Measurements from ENCODE around the gene HOXD9. TPM values are rescaled to one million over a fixed set of nuclear protein-coding genes. Genes with fewer than 3 reads are reported as not detected.

HOXD9 gene
- total and polyA plus RNA-seq, 2 donors (not counting 3 experiments of a cell fraction or from before 2014, with no cell fraction given) = 1.9 to 3.5 TPM

- no peak overlapping the region for H2AFZ ChIP-seq (ENCODE audit: low read depth, low read length)
- no peak overlapping the region for H3K4me3 ChIP-seq (replicated peaks in 1 of 3; ENCODE audit: insufficient read depth in 1 of 3, low read depth in 1 of 3, low read length in 3 of 3)
- H4K20me1 ChIP-seq (replicated peaks; ENCODE audit: control insufficient read depth, extremely low read depth, insufficient read depth, low read length) = no peaks in the 10 kb centered on the region
- H3K9ac ChIP-seq (replicated peaks; ENCODE audit: extremely low read depth, insufficient read depth, low read length) = no peak overlapping the region
- intact Hi-C loops (cut with micrococcal nuclease) = no loop called here
- H3K9me1 ChIP-seq (replicated peaks; ENCODE audit: control insufficient read depth, extremely low read depth, insufficient read depth, low read length) = no peaks in the 10 kb centered on the region
- DNase-seq (ENCODE audit: low read depth, low spot score) = no peak
- dilution Hi-C loops (cut with MboI; ENCODE audit: extremely low pct_ligation_motif_present, low sequenced_read_pairs) = loop anchor here (25.0 kb wide), 1 partner anchor 489 kb away; no protein-coding TSS in a partner anchor
- POLR2A ChIA-PET = no interaction called here
- peaks cover 2 to 15% of the 10 kb centered on the region in 2 experiments for H3K36me3 ChIP-seq (ENCODE audit: control insufficient read depth in 2 of 2, extremely low read depth in 1 of 2, insufficient read depth in 2 of 2, low read length in 2 of 2)
- H3K27me3 ChIP-seq (ENCODE audit: control insufficient read depth in 2 of 2, insufficient read depth in 2 of 2, low read length in 2 of 2) = no peaks in the 10 kb centered on the region
- no TSS peak for BruUV-seq (replicated peaks)
- no peak overlapping the region for H3K27ac ChIP-seq (ENCODE audit: insufficient read depth, low read depth, low read length)
- no peaks in the 10 kb centered on the region for H3K9me3 ChIP-seq (replicated peaks; ENCODE audit: control insufficient read depth, insufficient read depth, low read length)
- CTCF ChIA-PET = interaction anchor here (0.6 to 1.5 kb wide), 2 partner anchors 307 to 504 kb away, joined by 3 to 7 read pairs; no protein-coding TSS in a partner anchor
- FAIRE-seq = no peak
- no peak overlapping the region for H3K4me2 ChIP-seq (ENCODE audit: insufficient read depth, low read length)
- no peaks in the 10 kb centered on the region for H3K4me1 ChIP-seq (ENCODE audit: control insufficient read depth, extremely low read depth, insufficient read depth, low read length)
- TF ChIP-seq GATA2 (IDR thresholded peaks at IDR 0.05; ENCODE audit: insufficient read depth, insufficient read length, low read depth, low read length) = no peak
- no peak for TF ChIP-seq FOS (IDR thresholded peaks at IDR 0.05; ENCODE audit: borderline replicate concordance, insufficient read depth, low read length)
- TF ChIP-seq JUN (IDR thresholded peaks at IDR 0.05; ENCODE audit: borderline replicate concordance, insufficient read depth, insufficient read length, low read depth) = no peak
- no peak for TF ChIP-seq CTCF (IDR thresholded peaks at IDR 0.05; ENCODE audit: extremely low read depth in 1 of 2, insufficient read depth in 1 of 2, low read depth in 1 of 2, low read length in 2 of 2)
- no peak for TF ChIP-seq MYC (IDR thresholded peaks at IDR 0.05; ENCODE audit: low read depth, low read length)
- no peak for TF ChIP-seq POLR2A (IDR thresholded peaks at IDR 0.05; ENCODE audit: low read depth, low read length)
- no peak for TF ChIP-seq MAX (IDR thresholded peaks at IDR 0.05; ENCODE audit: insufficient read depth, insufficient read length)
- TF ChIP-seq POLR2AphosphoS5 (IDR thresholded peaks at IDR 0.05; ENCODE audit: insufficient read depth, low read depth, low read length) = no peak
- no peak for TF ChIP-seq EZH2 (IDR thresholded peaks at IDR 0.05; ENCODE audit: borderline replicate concordance, low read depth, low read length, severe bottlenecking)
- peaks cover 49% of the 10 kb centered on the region for H3K79me2 ChIP-seq (ENCODE audit: control insufficient read depth, insufficient read depth, low read length)
Measured at GRCh38 chr2:176147800-176148496, 25.4 kb downstream of the HOXD9 start.

All from endothelial cell of umbilical vein (primary cell).